Large intestine (tissue), 3 donors: ENCODE measurements around the gene ATP8A2. TPM values are rescaled to one million over a fixed set of nuclear protein-coding genes. Genes with fewer than 3 reads are reported as not detected.

Experiments
- DNase-seq, 2 donors: peaks; one replicate each; pipeline versions ENCODE4 v3.0.0 to v3.0.0-alpha.2; 2013
- H3K27ac ChIP-seq: one replicate; pipeline ENCODE4 v1.5.1; 2013; ENCODE audit warnings: low read length
- H3K27me3 ChIP-seq: 2 replicates; pipeline ENCODE4 v1.6.1; 2013; ENCODE audit warnings: low read length; ENCODE audit not compliant: control insufficient read depth, insufficient read depth
- H3K36me3 ChIP-seq: 2 replicates; pipeline ENCODE4 v1.6.1; 2013; ENCODE audit warnings: low read length; ENCODE audit not compliant: control insufficient read depth, insufficient read depth
- H3K4me1 ChIP-seq: one replicate; pipeline ENCODE4 v1.6.1; 2013; ENCODE audit warnings: low read length; ENCODE audit not compliant: control insufficient read depth, insufficient read depth
- H3K4me3 ChIP-seq: one replicate; pipeline ENCODE4 v1.5.1; 2013; ENCODE audit warnings: low read length
- H3K9me3 ChIP-seq: one replicate; pipeline ENCODE4 v1.6.1; 2013; ENCODE audit warnings: mild to moderate bottlenecking, low read depth, low read length, moderate library complexity; ENCODE audit not compliant: control insufficient read depth
- WGBS: methylation state at CpG from one replicate; pipeline ENCODE4 v1.1.5; 2013; ENCODE audit warnings: low lambda C conversion rate; ENCODE audit not compliant: insufficient coverage; 5-methylcytosine and 5-hydroxymethylcytosine counted together
- polyA plus RNA-seq: library from polyadenylated mRNA; unstranded; fragments of 120-200 nt; gene quantifications from one replicate; pipeline ENCODE4 v1.2.1, GENCODE V29; 2013

The ATP8A2 gene
- polyA plus RNA-seq, 1 donor: 2.3 TPM

DNA sequence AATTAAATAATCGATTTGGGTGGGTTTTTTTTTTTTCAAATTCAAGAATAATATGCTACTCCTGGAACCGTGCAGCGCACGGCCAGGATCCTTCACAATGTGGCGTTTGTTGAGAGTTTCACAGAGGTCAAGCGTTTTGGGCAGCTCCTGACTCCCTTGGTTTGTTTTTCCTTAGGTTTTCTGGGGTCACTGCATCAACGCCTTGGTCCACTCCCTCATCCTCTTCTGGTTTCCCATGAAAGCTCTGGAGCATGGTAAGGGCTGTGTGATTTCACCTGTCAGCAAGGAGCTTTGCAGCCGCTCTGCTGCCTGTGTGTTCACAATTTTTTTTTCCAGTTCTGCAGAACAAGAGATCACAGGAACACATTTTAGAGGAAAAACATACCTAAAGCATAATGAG, 467.6 kb downstream of the ATP8A2 start:
- no peak overlapping the region for H3K27ac ChIP-seq
- WGBS: 82% methylated on average over 3 of the region's 8 CpGs
- DNase-seq: no peak
- H3K4me1 ChIP-seq: no peaks in the 10 kb centered on the region
- no peak overlapping the region for H3K4me3 ChIP-seq
- no peaks in the 10 kb centered on the region for H3K27me3 ChIP-seq
- H3K36me3 ChIP-seq: no peaks in the 10 kb centered on the region
- no peaks in the 10 kb centered on the region for H3K9me3 ChIP-seq

DNA sequence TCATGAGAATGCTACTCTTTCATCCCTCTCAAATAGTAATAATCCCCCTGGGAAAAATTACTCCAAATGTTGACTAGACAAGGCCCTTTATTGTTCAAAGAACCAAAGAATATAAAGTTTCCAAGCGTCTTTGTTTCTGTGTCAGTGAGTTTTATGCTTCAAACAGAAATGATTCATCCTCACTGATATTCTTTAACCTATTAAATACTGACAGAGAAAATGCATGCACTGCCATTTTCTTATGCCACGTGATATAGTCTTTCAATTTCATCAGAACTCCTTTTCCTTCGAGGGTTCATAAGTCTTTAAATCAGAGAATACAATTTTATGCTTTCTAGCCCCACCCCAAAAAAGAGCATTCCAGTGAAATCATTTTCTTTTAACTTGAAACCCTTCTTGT, 468.5 kb downstream of the ATP8A2 start:
- DNase-seq: no peak
- Histone ChIP-seq H3K36me3 (no peaks in the 10 kb centered on the region), H3K9me3 (no peaks in the 10 kb centered on the region), H3K27me3 (no peaks in the 10 kb centered on the region), H3K4me1 (no peaks in the 10 kb centered on the region), H3K4me3 (no peak overlapping the region), H3K27ac (no peak overlapping the region)
- 90% methylated on average over 2 of the region's 3 CpGs for WGBS

DNA sequence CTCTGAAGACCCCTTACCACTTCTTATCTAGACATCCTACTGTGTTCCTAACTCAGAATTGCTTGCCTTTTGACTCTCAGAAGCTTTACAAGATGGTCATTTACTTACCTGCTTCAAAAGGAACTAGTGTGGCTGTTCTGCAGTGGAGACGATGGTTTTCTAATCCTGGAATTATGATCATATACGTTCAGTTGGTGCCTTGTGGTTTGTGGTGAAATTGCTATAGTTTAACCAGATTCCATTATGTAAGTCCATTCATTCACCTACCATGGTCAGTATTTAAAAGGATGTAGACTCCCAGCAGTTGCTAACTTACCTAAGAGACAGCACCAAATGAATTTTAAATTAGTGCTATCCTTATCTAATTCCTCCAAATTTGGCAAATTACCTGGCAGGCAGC, 469.2 kb downstream of the ATP8A2 start:
- no peak overlapping the region for H3K27ac ChIP-seq
- H3K36me3 ChIP-seq: no peaks in the 10 kb centered on the region
- H3K9me3 ChIP-seq: no peaks in the 10 kb centered on the region
- H3K4me1 ChIP-seq: no peaks in the 10 kb centered on the region
- WGBS: no CpG with 5 or more reads among the region's 2 CpGs
- H3K4me3 ChIP-seq: no peak overlapping the region
- no peaks in the 10 kb centered on the region for H3K27me3 ChIP-seq
- DNase-seq: no peak

DNA sequence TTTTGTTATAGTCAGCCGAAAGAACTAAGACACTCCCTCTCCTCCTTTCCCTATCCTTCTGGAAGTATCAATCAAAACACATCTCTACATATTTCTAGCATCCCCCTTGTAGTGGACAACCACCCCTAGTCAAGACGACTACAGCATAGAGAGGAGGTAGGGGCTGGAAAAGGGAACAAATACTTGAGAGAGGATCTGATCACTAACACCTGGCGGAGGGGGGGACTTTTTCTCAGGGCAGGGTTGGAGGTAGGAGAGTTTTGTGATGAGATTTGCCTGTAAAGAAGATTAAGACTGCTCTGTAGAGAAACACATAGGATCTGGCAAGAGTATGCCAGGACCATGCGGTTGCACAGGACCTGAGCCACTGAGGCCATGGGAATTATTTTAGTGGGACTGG, 471.9 kb downstream of the ATP8A2 start:
- Histone ChIP-seq H3K36me3 (no peaks in the 10 kb centered on the region), H3K9me3 (no peaks in the 10 kb centered on the region), H3K27ac (no peak overlapping the region), H3K27me3 (no peaks in the 10 kb centered on the region), H3K4me1 (no peaks in the 10 kb centered on the region), H3K4me3 (no peak overlapping the region)
- WGBS: no CpG with 5 or more reads among the region's 4 CpGs
- no peak for DNase-seq

DNA sequence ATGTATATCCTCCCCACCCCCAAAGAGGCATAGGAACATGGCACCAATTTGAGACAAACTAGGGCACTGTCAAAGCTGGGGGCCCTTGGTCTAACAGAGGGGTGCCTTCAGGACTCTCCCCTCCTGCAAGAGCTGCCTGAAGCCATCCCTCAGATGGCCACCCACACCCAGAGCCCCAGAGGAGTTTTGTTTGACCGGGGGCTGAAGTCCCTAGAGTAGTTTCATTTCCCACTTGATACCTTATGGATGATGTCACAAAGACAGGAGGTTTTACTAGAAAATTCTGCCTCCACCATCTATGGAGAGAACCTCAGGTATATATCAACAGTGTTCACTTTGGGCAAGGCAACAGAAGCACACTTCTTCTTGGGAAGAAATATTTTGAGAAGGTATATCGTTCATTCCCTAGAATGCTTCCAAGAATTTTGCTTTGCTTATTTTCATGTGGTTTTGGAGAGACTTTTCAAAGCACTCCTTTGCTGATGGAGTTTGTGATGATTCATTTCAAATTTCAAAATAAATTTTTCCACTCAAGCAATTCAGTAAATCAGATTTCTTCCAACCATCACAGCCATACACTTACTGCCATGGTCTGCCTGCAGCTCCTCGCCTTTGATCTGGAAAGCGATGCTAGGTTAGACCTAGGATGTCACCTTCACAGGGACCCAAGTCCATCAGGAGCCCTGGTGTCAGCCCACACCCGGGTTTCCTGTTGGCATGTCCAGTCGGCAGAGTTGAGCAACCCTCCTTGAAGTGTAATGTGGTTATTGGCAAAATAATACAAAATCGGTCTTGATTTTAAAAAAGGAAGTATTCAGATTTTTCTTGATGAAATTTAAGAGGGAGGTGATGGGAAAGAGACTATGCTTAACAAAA, 473.0 kb downstream of the ATP8A2 start:
- WGBS: 100% methylated on average over 3 of the region's 7 CpGs
- H3K27ac ChIP-seq: no peak overlapping the region
- no peaks in the 10 kb centered on the region for H3K36me3 ChIP-seq
- H3K4me3 ChIP-seq: no peak overlapping the region
- DNase-seq: no peak
- H3K9me3 ChIP-seq: no peaks in the 10 kb centered on the region
- H3K27me3 ChIP-seq: no peaks in the 10 kb centered on the region
- no peaks in the 10 kb centered on the region for H3K4me1 ChIP-seq

DNA sequence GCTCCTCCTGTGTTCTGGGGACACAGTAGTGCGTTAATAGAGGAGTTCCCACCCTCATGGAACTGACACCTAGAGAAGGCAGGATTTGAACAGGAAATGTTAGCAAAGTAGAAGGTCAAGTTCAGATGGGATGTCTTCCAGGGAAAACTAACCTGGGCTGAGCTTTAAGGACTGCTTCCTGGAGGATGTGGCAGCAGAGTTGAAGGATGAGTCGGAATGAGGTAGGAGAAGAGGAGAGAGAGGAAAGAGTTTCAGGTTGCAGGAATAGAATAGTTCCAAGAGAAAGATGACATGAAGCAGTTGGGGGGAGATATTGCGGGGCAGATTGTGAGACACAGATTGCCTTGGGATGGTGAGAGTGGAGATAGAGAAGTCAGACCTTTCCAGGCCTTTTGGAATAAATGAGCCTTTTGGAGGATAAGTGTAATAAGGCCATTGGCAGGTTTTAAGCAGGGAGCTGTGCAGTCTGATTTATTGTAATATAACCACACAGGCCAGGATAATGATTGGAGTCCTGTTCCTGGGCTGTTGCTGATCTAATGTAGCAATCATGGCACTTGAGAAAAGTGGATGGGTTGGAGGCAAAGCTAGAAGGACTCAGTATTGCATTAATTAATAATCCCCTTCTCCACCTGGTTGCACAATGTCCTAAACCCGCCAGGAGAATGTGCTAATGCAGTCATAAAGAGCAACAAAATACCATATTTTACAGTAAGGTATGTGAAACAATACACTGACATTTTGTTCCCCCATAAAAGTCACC, 474.6 kb downstream of the ATP8A2 start:
- no peaks in the 10 kb centered on the region for H3K4me1 ChIP-seq
- no peak for DNase-seq
- H3K4me3 ChIP-seq: no peak overlapping the region
- 100% methylated on average over 1 of the region's 4 CpGs for WGBS
- no peaks in the 10 kb centered on the region for H3K9me3 ChIP-seq
- no peaks in the 10 kb centered on the region for H3K27me3 ChIP-seq
- H3K27ac ChIP-seq: no peak overlapping the region
- no peaks in the 10 kb centered on the region for H3K36me3 ChIP-seq

DNA sequence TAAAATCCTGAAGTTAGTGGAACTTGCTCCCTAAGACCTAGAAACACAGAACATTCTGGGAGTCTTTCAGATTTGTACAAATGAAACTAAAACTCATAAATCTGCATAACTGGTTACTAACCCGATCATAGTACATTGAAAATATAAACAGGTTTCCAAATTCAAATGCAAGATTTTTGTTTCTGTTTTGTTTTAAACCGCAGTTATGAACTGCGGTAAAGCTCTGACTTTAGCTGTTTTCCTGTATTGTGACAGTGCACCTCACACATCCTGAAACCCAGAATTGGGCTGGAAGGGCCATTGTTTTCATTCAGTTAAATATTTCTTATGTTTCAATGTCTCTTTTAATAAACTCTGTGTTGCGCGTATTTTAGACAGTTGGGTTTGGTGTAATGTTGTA, 475.4 kb downstream of the ATP8A2 start:
- WGBS: 100% methylated on average over 3 of the region's 5 CpGs
- H3K4me3 ChIP-seq: no peak overlapping the region
- no peak for DNase-seq
- no peaks in the 10 kb centered on the region for H3K36me3 ChIP-seq
- H3K4me1 ChIP-seq: no peaks in the 10 kb centered on the region
- no peaks in the 10 kb centered on the region for H3K9me3 ChIP-seq
- H3K27me3 ChIP-seq: no peaks in the 10 kb centered on the region
- no peak overlapping the region for H3K27ac ChIP-seq

DNA sequence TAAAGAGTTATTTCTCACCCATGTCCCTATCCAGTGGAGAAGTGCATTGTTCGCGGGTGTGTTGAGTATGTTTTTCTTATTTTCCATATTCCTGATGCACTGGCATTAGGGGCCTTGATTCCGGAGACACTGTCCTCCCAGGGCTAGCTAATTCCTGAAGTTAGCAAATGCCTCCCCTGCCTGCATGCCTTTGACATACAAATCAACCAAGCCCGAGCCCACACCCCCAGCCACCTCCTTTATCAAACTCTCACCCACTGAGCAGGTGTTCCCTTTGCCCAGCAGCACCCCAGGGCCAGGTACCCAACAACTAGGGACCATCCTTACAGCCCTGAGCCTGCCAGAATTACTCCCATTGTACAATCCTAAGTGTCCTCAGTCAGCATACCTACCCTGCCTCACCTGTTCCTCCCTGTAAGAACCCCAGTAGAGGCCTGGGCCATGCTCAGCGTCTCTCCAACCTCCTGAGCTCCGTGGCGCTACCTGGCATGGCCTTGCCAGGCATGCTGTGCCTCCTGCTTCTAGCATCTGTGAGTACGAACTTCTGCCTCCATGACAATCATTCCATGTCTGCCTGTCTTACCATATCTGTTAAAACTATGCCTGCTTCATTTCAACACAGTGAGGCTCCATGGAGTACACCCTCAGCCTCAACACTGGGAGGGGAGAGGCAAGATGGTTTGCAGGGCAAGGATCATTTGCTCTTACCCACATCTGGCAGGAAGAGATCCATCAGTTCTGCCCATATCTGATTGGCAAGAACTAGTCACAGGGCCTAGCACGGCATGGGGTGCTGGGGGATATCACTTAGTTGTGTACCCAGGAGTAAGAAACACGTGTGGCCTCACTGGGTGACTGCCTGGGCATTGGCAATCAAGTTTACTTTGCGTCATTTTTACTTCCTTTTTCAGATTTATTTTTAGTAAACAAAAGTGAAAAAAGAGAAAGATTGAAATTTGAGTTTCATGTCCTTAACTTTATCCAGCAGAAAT, 476.2 kb downstream of the ATP8A2 start:
- Histone ChIP-seq H3K9me3 (no peaks in the 10 kb centered on the region), H3K36me3 (no peaks in the 10 kb centered on the region), H3K4me1 (no peaks in the 10 kb centered on the region), H3K4me3 (no peak overlapping the region), H3K27me3 (no peaks in the 10 kb centered on the region), H3K27ac (no peak overlapping the region)
- DNase-seq: no peak
- WGBS: 80% methylated on average over 3 of the region's 11 CpGs

DNA sequence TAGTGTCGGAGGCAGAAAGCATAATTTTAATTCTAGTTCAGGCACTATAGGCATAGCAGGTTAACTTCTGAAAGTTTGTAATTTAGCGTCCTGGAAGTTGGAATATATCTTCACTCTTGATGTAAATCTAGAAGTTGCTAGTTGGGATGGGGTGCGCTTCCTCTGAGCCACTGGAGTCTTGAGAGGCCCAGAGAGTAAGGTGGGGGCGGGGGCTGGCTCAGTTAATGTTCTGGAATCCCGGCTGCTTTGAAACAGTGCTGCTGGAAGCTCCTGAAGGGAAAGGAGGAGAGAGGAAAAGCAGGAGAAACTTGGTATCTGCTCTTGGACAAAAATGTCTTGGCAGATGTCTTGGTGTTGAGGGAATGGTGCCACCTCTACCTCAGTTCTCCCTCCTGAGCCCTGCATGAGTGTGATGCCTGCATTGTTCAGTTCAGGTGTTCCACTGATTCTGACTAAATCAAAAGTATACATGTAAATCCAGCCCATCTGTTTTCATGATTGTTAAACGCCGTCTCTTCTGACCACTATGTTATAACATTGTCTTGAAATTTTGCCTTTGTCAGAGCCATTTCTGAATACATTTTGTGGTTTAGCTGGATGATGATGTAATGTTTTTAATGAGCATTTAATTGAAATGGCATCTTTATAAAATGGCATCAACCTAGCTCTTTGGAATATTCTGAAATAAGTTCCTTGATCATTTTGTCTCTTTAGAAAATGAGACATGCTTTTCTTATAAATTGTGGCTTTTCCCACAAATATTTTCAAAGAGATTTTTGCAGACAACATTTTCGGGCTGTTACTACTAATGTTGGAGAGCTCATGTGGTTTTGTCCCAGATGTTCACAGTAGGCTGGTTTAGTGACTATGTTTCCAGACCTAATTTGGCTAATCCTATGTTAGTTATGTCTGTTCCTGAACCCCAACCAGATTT, 477.3 kb downstream of the ATP8A2 start:
- no peaks in the 10 kb centered on the region for H3K27me3 ChIP-seq
- no peaks in the 10 kb centered on the region for H3K36me3 ChIP-seq
- no peaks in the 10 kb centered on the region for H3K9me3 ChIP-seq
- 83% methylated on average over 1 of the region's 8 CpGs for WGBS
- no peak for DNase-seq
- H3K4me3 ChIP-seq: no peak overlapping the region
- H3K4me1 ChIP-seq: no peaks in the 10 kb centered on the region
- H3K27ac ChIP-seq: no peak overlapping the region
